GM21737 (cell line): ENCODE measurements around the gene ZGLP1.
"Not testable (repeated sequence)": the region's sequence is repeated elsewhere in the genome, so short reads cannot be mapped to it uniquely, and the experiment has no call there.

Source experiments
- ATAC-seq: cut with Tn5 transposase; IDR thresholded peaks from one replicate; pipeline ENCODE4 v1.9.1; 2021; ENCODE audit warnings: mild to moderate bottlenecking, moderate library complexity; ENCODE audit not compliant: unreplicated experiment

ZGLP1 gene

DNA sequence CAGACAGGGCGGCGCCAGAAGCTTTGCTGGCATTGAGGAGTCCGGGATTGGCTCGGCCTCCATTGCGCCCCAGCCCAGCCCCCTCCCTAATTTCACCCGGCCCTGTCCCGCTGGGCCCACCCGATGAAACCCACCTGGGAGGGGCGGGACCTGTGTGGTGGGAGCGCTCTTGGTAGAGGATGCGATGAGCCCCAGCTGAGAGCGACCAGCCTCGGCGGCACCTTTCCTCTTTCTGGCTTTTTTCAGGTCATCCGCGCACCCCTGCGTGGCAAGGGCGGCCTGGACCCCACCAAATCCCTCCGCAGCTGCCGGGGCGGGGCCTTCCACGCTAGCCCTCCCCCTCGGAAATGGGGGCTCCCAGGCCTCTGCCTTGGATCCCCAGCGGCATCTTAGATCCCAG, at the start of gene ZGLP1:
Gene ZGLP1 (minus strand): TSS at position 393 of the 400 bp plus-strand sequence.
- no peak for ATAC-seq

DNA sequence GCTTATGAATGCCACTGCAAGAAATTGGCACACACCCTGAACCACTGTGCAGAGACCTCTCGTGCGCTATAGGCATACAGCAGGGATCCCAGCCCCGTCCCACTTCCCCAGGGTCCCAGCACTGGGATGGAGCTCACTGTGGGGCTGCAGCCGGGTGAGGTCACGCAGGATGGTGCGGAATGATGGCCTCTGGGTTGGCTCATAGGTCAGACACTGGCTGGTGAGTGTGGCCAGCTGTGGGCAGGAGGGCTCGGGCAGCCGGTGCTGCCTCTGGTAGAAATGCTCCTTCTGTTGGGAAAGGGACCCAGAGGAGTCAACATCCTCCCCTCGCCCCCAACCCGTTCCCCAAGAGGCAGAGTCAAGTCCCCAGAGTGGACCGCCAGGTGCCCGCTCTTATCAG, 46.8 kb upstream of the ZGLP1 start:
- ATAC-seq = no peak

GRCh38 chr19:10353793-10354391, 44.3 kb upstream of the ZGLP1 start:
- no peak for ATAC-seq

DNA sequence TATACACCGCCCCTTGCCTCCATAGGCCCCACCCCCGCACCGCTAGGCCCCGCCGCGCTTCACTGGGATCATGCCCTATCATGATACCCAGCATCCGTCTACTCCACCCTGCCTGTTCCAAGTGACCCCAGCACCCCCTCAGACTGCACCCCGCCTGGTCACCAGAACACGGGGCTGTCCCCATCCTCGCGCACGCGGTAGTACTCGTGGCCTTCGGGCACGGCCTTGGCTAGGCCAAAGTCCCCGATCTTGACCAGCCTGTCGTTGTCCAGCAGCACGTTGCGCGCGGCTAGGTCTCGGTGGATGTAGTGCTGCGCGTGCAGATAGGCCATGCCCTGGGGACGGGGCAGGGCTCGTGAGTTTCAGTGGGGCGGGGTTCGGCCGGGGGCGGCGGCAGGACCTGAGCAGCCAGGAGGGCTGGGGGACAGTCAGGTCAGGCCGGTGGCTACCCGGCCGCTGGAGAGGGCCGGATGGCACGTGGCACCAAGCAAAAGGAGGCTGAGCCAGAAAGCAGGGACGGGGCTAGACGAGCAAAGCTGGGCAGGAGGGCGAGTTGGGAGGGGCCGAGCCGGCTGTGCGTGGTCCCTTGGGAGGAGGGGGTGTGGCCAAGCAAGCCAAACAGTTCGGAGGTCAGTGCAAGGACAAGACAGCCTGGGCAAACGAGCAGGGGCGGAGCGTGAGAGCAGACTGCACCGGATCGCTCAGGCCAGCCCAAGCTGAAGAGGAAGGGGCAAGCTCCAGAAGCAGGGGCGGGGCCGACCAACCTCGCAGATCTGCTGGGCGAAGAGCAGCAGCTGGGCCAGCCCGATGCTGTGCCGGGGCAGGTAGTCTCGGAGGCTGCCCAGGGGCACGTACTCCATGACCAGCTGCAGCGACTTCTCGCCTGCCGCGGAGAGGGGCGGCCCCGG, 43.4 kb upstream of the ZGLP1 start:
- ATAC-seq = no peak

- no peak for ATAC-seq
Measured at GRCh38 chr19:10346509-10346908, 36.9 kb upstream of the ZGLP1 start.

GRCh38 chr19:10344780-10345179, 35.2 kb upstream of the ZGLP1 start:
- ATAC-seq = no peak

DNA sequence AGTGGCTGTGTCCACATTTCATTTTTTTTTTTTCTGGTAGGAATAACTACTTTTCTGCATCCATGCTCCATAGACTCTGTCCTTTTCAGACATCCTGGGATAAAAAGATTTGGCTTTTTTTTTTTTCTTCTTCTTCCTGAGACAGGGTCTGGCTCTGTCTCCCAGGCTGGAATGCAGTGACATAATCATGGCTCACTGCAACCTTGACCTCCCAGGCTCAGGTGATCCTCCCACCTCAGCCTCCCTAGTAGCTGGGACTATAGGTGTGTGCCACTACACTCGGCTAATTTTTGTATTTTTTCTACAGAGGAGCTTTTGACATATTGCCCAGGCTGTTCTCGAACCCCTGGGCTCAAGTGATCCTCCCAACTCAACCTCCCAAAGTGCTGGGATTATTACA, 33.9 kb upstream of the ZGLP1 start:
- ATAC-seq = no peak

- ATAC-seq = no peak
Measured at GRCh38 chr19:10339977-10340376, 30.4 kb upstream of the ZGLP1 start.

DNA sequence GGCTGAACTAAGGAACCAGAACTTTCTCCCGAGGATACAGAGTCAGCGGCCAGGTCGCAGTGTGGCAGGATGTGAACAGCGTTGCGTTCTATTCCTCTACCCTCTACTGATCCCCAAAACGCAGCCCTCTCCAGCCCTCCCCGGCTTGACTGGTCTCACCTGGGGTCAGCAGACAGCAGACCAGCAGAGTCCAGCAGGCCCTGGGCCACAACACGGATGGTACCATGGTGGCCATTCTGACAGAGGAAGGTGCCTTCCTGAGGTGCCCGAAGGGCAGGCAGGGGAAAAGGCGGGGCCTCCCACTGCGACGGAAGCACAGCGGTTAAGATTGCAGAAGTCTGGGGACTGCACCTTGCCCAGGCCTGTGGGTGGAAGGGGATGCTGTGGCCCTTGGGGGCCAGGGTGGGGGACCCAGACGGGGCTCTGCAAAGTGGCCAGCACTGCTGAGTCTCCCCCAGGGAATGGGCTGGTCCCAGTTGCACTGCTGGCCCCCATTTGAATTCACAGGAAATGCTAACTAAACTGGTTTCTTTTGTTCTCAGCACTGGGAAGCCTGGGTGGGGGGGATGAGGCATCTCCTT, 29.9 kb upstream of the ZGLP1 start, which contains the start of gene ICAM3:
Gene ICAM3 (minus strand): TSS at position 245 of the 581 bp plus-strand sequence. CDS start 10 bp downstream, at position 235.
- peak; percentile 72 for ATAC-seq

DNA sequence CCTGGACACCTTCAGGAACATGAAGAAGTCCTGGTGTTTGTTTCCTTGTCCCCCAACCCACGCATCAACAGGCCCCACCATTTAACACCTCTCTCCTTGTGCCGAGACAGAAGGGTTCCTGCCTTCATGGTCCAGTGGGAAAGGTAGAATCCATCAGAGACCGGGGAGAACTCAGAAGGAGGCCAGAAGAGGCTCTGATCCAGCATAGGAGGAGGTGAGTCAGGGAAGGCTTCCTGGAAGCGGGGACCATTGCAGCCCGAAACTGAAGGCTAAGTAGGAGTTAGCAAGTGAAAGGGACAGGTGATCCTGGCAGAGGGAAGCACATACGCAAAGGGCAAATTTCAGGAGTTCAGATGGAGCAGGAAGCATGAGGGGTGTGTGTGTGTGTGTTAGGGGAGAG, 29.3 kb upstream of the ZGLP1 start:
- ATAC-seq = no peak

- ATAC-seq = not testable (repeated sequence)
Measured at GRCh38 chr19:10336725-10337124, 27.1 kb upstream of the ZGLP1 start.

- ATAC-seq = no peak
Measured at GRCh38 chr19:10335352-10335985, 25.9 kb upstream of the ZGLP1 start.

GRCh38 chr19:10334588-10335351, 25.2 kb upstream of the ZGLP1 start:
- no peak for ATAC-seq

DNA sequence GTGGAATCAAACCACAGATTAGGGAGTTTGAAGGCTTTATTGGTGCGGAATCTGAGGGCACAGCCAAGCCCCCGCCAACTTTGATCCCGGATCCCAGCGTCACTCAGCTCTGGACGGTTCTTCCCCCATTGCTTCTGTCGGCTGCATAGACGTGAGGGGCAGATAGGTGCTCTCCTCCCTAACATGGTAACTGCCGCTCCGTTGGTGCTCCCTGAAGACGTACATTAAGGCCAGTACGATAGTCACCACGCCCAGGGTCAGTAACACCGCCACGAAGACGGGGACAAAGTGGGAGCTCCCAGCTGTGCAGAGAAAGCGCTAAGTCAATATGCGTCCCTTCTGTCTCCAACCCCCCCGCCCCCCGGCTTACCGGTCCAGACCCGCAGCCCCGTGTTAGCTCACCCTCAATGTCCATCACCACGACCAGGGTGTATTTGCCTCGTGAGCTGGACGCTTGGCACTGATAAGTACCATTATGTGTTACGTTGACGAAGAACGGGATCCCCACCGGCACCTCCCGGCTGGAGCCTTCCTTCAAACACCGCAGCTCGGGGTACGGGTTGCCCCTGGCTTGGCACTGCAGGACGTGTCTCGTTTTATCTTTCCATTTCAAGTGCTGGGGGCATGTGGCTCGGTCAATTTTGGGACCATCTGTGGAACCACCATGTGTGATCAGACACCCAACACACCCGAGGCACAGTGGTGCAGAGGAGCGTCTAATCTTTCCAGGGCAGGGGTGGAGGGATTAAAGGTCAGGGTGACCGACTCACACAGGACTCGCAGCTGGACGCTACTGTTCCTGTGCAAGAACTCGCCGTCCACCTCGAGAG, 24.4 kb upstream of the ZGLP1 start:
- peak; percentile 1 for ATAC-seq

GRCh38 chr19:10332965-10333757, 23.5 kb upstream of the ZGLP1 start, which contains the start of gene RAVER1:
RAVER1 (minus strand) TSS chr19:10333529; CDS start chr19:10333507, 22 bp downstream.
- ATAC-seq = peak; percentile 79

DNA sequence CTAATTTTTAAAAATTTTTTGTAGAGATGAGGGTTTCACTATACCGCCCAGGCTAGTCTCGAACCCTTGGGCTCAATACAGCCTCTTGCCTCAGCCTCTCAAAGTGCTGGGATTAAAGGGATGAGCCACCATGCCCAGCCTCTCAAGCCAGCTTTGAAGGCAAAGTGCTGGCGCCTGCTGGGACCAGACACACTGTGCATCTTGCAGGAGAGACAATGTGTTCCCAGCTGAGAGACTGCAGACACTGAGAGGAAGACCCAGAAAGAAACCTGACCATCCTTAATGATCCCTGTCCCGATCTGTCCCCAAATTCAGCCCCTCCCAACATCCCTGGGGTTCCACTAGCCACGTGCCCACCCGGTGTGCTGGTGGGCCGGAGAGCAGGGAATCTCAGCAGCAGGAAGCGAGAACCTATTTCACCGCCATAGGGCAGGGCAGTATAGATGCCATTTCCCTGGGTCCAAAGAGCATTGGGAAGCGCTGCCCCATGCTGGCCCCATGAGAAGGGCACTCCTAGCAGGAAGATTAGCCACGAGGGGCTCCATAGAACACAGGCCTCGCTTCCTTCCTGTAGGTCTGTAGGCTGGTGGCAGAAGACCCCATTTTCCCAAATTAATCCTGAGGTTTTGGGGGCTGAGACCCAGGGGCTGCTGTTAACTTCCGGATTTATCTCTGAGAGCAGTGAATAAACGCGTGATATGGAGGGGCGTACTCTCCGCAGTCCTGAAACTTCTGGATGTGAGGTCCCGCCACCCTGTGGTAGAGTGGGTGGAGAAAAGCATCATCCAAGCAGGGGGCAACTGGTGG, 22.7 kb upstream of the ZGLP1 start:
- no peak for ATAC-seq

GRCh38 chr19:10329555-10329954, 19.9 kb upstream of the ZGLP1 start:
- no peak for ATAC-seq
